NCI-H226 (cell line): ENCODE results near the gene ZBTB16.

Source experiments
- DNase-seq: peaks from one replicate; pipeline ENCODE4 v3.0.0-alpha.2; 2015

ZBTB16 gene

GRCh38 chr11:114250993-114251814 is 191.7 kb downstream of the ZBTB16 start:
- no peak for DNase-seq

GRCh38 chr11:114251815-114252337 is 192.4 kb downstream of the ZBTB16 start:
- no peak for DNase-seq

- no peak for DNase-seq
Observed at GRCh38 chr11:114252767-114253166, 193.3 kb downstream of the ZBTB16 start.

- DNase-seq = no peak
Observed at GRCh38 chr11:114253771-114254170, 194.3 kb downstream of the ZBTB16 start.

- DNase-seq = no peak
Observed at GRCh38 chr11:114254571-114255146, 195.1 kb downstream of the ZBTB16 start.

- DNase-seq = no peak
Observed at GRCh38 chr11:114255289-114255688, 195.8 kb downstream of the ZBTB16 start.

GRCh38 chr11:114256176-114256966 is 196.9 kb downstream of the ZBTB16 start:
- no peak for DNase-seq

- no peak for DNase-seq
Observed at GRCh38 chr11:114256967-114257286, 197.4 kb downstream of the ZBTB16 start.

- no peak for DNase-seq
Observed at GRCh38 chr11:114257621-114258558, 198.4 kb downstream of the ZBTB16 start.

GRCh38 chr11:114258696-114259095 is 199.2 kb downstream of the ZBTB16 start:
- DNase-seq = no peak

GRCh38 chr11:114259124-114259526 is 199.6 kb downstream of the ZBTB16 start:
- no peak for DNase-seq

GRCh38 chr11:114259551-114259983 is 200.1 kb downstream of the ZBTB16 start:
- no peak for DNase-seq

GRCh38 chr11:114260077-114260476 is 200.6 kb downstream of the ZBTB16 start:
- no peak for DNase-seq

- no peak for DNase-seq
Observed at GRCh38 chr11:114260483-114260882, 201.0 kb downstream of the ZBTB16 start.

GRCh38 chr11:114261791-114262190 is 202.3 kb downstream of the ZBTB16 start:
- DNase-seq = no peak

- DNase-seq = no peak
Observed at GRCh38 chr11:114262681-114263512, 203.4 kb downstream of the ZBTB16 start.

- DNase-seq = no peak
Observed at GRCh38 chr11:114263513-114264170, 204.1 kb downstream of the ZBTB16 start.

- DNase-seq = no peak
Observed at GRCh38 chr11:114264381-114264780, 204.9 kb downstream of the ZBTB16 start.

- no peak for DNase-seq
Observed at GRCh38 chr11:114265122-114265878, 205.8 kb downstream of the ZBTB16 start.

GRCh38 chr11:114269498-114269897 is 210.0 kb downstream of the ZBTB16 start:
- no peak for DNase-seq
